MM.1S (cell line): ENCODE measurements around the gene PHKG1.
"Not testable (repeated sequence)": the region's sequence is repeated elsewhere in the genome, so short reads cannot be mapped to it uniquely, and the experiment has no call there.

Experiments used
- DNase-seq: peaks from one replicate; pipeline ENCODE4 v3.0.0-alpha.2; 2015
- H2AFZ ChIP-seq: fragments of 300-600 bp; sonication (generic); 2 replicates; pipeline ENCODE4 v1.6.0; 2016; ENCODE audit warnings: antibody characterized with exemption, low read length
- H3F3A ChIP-seq: fragments of 300-600 bp; sonication (generic); 2 replicates; pipeline ENCODE4 v1.6.1; 2016; ENCODE audit warnings: mild to moderate bottlenecking, antibody characterized with exemption, low read length, moderate library complexity, mixed read lengths; ENCODE audit not compliant: insufficient read depth
- H3K27ac ChIP-seq: fragments of 300-600 bp; sonication (generic); 2 replicates; pipeline ENCODE4 v1.5.1; 2016; ENCODE audit warnings: mild to moderate bottlenecking, low read length
- H3K27me3 ChIP-seq: fragments of 300-600 bp; sonication (generic); replicated peaks from 2 replicates; pipeline ENCODE4 v1.6.0; 2016; ENCODE audit warnings: low read length; ENCODE audit not compliant: insufficient read depth
- H3K36me3 ChIP-seq: fragments of 300-600 bp; sonication (generic); replicated peaks from 2 replicates; pipeline ENCODE4 v1.6.1; 2016; ENCODE audit warnings: mild to moderate bottlenecking, low read length, mixed read lengths; ENCODE audit not compliant: insufficient read depth
- H3K4me1 ChIP-seq: fragments of 300-600 bp; sonication (generic); 2 replicates; pipeline ENCODE4 v1.6.1; 2016; ENCODE audit warnings: low read length, mixed read lengths
- H3K4me2 ChIP-seq: fragments of 300-600 bp; sonication (generic); 2 replicates; pipeline ENCODE4 v1.6.0; 2016; ENCODE audit warnings: low read depth, low read length
- H3K4me3 ChIP-seq: fragments of 300-600 bp; sonication (generic); 2 replicates; pipeline ENCODE4 v1.5.1; 2016; ENCODE audit warnings: low read length, mixed read lengths
- H3K79me2 ChIP-seq: fragments of 300-600 bp; sonication (generic); 2 replicates; pipeline ENCODE4 v1.6.1; 2016; ENCODE audit warnings: mixed run types, low read length, mixed read lengths
- H3K9ac ChIP-seq: fragments of 300-600 bp; sonication (generic); 2 replicates; pipeline ENCODE4 v1.6.1; 2016; ENCODE audit warnings: low read length, mixed read lengths
- H3K9me2 ChIP-seq: fragments of 300-600 bp; sonication (generic); replicated peaks from 2 replicates; pipeline ENCODE4 v1.6.1; 2016; ENCODE audit warnings: mild to moderate bottlenecking, low read length, mixed read lengths; ENCODE audit not compliant: insufficient read depth
- H3K9me3 ChIP-seq: fragments of 300-600 bp; sonication (generic); replicated peaks from 2 replicates; pipeline ENCODE4 v1.6.1; 2016; ENCODE audit warnings: mild to moderate bottlenecking, low read length, mixed read lengths; ENCODE audit not compliant: insufficient read depth
- H4K20me1 ChIP-seq: fragments of 300-600 bp; sonication (generic); 2 replicates; pipeline ENCODE4 v1.6.1; 2016; ENCODE audit warnings: mild to moderate bottlenecking, low read length, moderate library complexity, mixed read lengths; ENCODE audit not compliant: insufficient read depth
- CTCF ChIP-seq: fragments of 300-600 bp; sonication (generic); IDR thresholded peaks from 2 replicates; pipeline ENCODE4 v1.5.1; 2016; ENCODE audit warnings: antibody characterized with exemption, low read length, mixed read lengths
- EZH2 ChIP-seq: fragments of 300-600 bp; sonication (generic); optimal IDR thresholded peaks from 2 replicates; pipeline ENCODE3; 2017; ENCODE audit warnings: low read depth, mild to moderate bottlenecking, antibody characterized with exemption, low read length, mixed read lengths
- EZH2phosphoT487 ChIP-seq: fragments of 300-600 bp; sonication (generic); IDR thresholded peaks from 2 replicates; pipeline ENCODE4 v1.6.1; 2018; ENCODE audit warnings: antibody characterized with exemption, low read length

PHKG1 gene

GRCh38 chr7:56092789-56093531, at the start of gene PHKG1:
Gene PHKG1, minus strand, starts transcription at chr7:56092952. Its CDS starts 4,011 bp downstream, at chr7:56088941.
- Histone ChIP-seq H3K9me2 (no peaks in the 10 kb centered on the region), H2AFZ (no peak within 1 kb of the TSS), H3K36me3 (no peaks in the 10 kb centered on the region), H3F3A (peaks cover 1% of the 10 kb centered on the region), H3K79me2 (no peaks in the 10 kb centered on the region), H3K4me2 (no peak within 1 kb of the TSS), H3K4me3 (no peak within 1 kb of the TSS), H4K20me1 (no peaks in the 10 kb centered on the region), H3K4me1 (no peaks in the 10 kb centered on the region; the same call in 1 of the 2 replicates), H3K9me3 (no peaks in the 10 kb centered on the region), H3K9ac (no peak within 1 kb of the TSS), H3K27ac (no peak within 1 kb of the TSS), H3K27me3 (no peaks in the 10 kb centered on the region)
- DNase-seq = no peak
- TF ChIP-seq EZH2 = no peak
- TF ChIP-seq EZH2phosphoT487 = no peak
- no peak for TF ChIP-seq CTCF

- H3K9me3 ChIP-seq, H2AFZ ChIP-seq: not testable (repeated sequence)
Measured at GRCh38 chr7:56131062-56131461, 38.3 kb upstream of the PHKG1 start.

GRCh38 chr7:56127241-56127975, 34.7 kb upstream of the PHKG1 start:
- Histone ChIP-seq H3K9me3 (no peaks in the 10 kb centered on the region), H3K27ac (peak overlapping the region; percentile 47; the same call in 1 of the 2 replicates), H3K4me2 (no peak overlapping the region), H3F3A (0 out of 2 replicates have a peak, but pooled peaks cover 3% of the 10 kb centered on the region), H3K4me1 (no peaks in the 10 kb centered on the region), H3K4me3 (no peak overlapping the region), H3K9me2 (no peaks in the 10 kb centered on the region), H3K9ac (no peak overlapping the region), H2AFZ (no peak overlapping the region), H3K79me2 (no peaks in the 10 kb centered on the region), H4K20me1 (no peaks in the 10 kb centered on the region), H3K27me3 (no peaks in the 10 kb centered on the region), H3K36me3 (no peaks in the 10 kb centered on the region)
- DNase-seq = peak; percentile 76
- no peak for TF ChIP-seq EZH2
- no peak for TF ChIP-seq EZH2phosphoT487
- no peak for TF ChIP-seq CTCF

More at GRCh38 chr7:56131062-56131461, 38.3 kb upstream of the PHKG1 start:
- not testable (repeated sequence) for H3K9ac ChIP-seq, H3K9me2 ChIP-seq, H3K27ac ChIP-seq, H3K4me1 ChIP-seq, H3K36me3 ChIP-seq, H3K4me3 ChIP-seq, H4K20me1 ChIP-seq, H3F3A ChIP-seq, H3K79me2 ChIP-seq, DNase-seq, H3K27me3 ChIP-seq, H3K4me2 ChIP-seq
